HEK293 (cell line): Measurements from ENCODE around the gene ARHGAP10.

Source experiments
- CTCF ChIA-PET: fragments of 350-600 bp; formaldehyde crosslinking; extraction: SDS; loops from one replicate; lab custom pipeline; 2021; ENCODE audit warnings: antibody characterized with exemption; lab: Yijun Ruan, JAX
- POLR2A ChIA-PET: fragments of 300-600 bp; formaldehyde crosslinking; extraction: SDS; loops from one replicate; lab custom pipeline; 2020; ENCODE audit warnings: antibody characterized with exemption, inconsistent platforms; lab: Yijun Ruan, JAX
- H3K27ac ChIP-seq: fragments of 200-500 bp; sonication (Bioruptor generic); 2 replicates; pipeline ENCODE4 v1.5.1; 2014; ENCODE audit warnings: low read depth, low read length, control low read depth, inconsistent platforms; ENCODE audit errors: extremely low read depth
- H3K36me3 ChIP-seq, 2 experiments: fragments of 200-500 bp in 1 of 2; sonication (Bioruptor generic) in 1 of 2; 1 replicate in 1 of 2; 2 replicates in 1 of 2; pipeline ENCODE4 v1.5.1; 2014 to 2017; ENCODE audit warnings: inconsistent platforms in 2 of 2, low read length in 2 of 2; ENCODE audit not compliant: control insufficient read depth in 2 of 2, insufficient read depth in 1 of 2
- H3K4me1 ChIP-seq: fragments of 200-500 bp; sonication (Bioruptor generic); 2 replicates; pipeline ENCODE4 v1.5.1; 2014; ENCODE audit warnings: mild to moderate bottlenecking, low read length, inconsistent platforms; ENCODE audit not compliant: control insufficient read depth, insufficient read depth
- H3K4me3 ChIP-seq: 2 replicates; pipeline ENCODE4 v1.5.1; 2011; ENCODE audit warnings: low read depth, mild to moderate bottlenecking, control low read depth, low read length, moderate library complexity
- H3K9me3 ChIP-seq: fragments of 200-500 bp; sonication (Bioruptor generic); 2 replicates; pipeline ENCODE4 v1.5.1; 2014; ENCODE audit warnings: low read depth, low read length, inconsistent platforms; ENCODE audit not compliant: control insufficient read depth, insufficient read depth
- GLIS2 ChIP-seq: fragments of 450-650 bp; formaldehyde crosslinking; IDR thresholded peaks from 2 replicates; pipeline ENCODE4 v1.5.1; 2016; ENCODE audit warnings: missing biosample characterization, missing genetic modification characterization
- HOXA7 ChIP-seq: sonication (generic); formaldehyde crosslinking; IDR thresholded peaks from 2 replicates; pipeline ENCODE4 v1.8.1; 2022; ENCODE audit warnings: missing genetic modification reagents, borderline replicate concordance
- PRDM1 ChIP-seq: fragments of 450-650 bp; formaldehyde crosslinking; IDR thresholded peaks from 2 replicates; pipeline ENCODE4; 2016; ENCODE audit warnings: missing biosample characterization, missing genetic modification characterization
- SCRT2 ChIP-seq: fragments of 450-650 bp; formaldehyde crosslinking; IDR thresholded peaks from 2 replicates; pipeline ENCODE4 v1.5.1; 2016; ENCODE audit warnings: missing biosample characterization, missing genetic modification characterization
- ZBTB17 ChIP-seq: fragments of 450-650 bp; formaldehyde crosslinking; IDR thresholded peaks from 2 replicates; pipeline ENCODE4 v1.5.1; 2016; ENCODE audit warnings: missing biosample characterization, missing genetic modification characterization
- ZBTB21 ChIP-seq: fragments of 450-650 bp; formaldehyde crosslinking; IDR thresholded peaks from 2 replicates; pipeline ENCODE4 v1.5.1; 2017; ENCODE audit warnings: missing biosample characterization, missing genetic modification characterization
- ZNF121 ChIP-seq: fragments of 450-650 bp; formaldehyde crosslinking; IDR thresholded peaks from 2 replicates; pipeline ENCODE4 v1.5.1; 2016; ENCODE audit warnings: missing biosample characterization, missing genetic modification characterization
- ZNF140 ChIP-seq: fragments of 450-650 bp; formaldehyde crosslinking; IDR thresholded peaks from 2 replicates; pipeline ENCODE4 v1.5.1; 2016; ENCODE audit warnings: missing biosample characterization, missing genetic modification characterization
- ZNF266 ChIP-seq: fragments of 450-650 bp; formaldehyde crosslinking; IDR thresholded peaks from 2 replicates; pipeline ENCODE4 v1.5.1; 2016; ENCODE audit warnings: missing biosample characterization, missing genetic modification characterization, low read depth
- ZNF335 ChIP-seq: fragments of 450-650 bp; formaldehyde crosslinking; conservative IDR thresholded peaks from 2 replicates; pipeline ENCODE4 v1.5.1; 2016; ENCODE audit warnings: missing biosample characterization, missing genetic modification characterization
- ZNF350 ChIP-seq: fragments of 450-650 bp; formaldehyde crosslinking; IDR thresholded peaks from 2 replicates; pipeline ENCODE4 v1.5.0; 2017; ENCODE audit warnings: missing biosample characterization, mild to moderate bottlenecking, missing genetic modification characterization
- ZNF394 ChIP-seq: fragments of 450-650 bp; formaldehyde crosslinking; IDR thresholded peaks from 2 replicates; pipeline ENCODE4 v1.5.1; 2016; ENCODE audit warnings: missing biosample characterization, missing genetic modification characterization, mild to moderate bottlenecking, moderate library complexity, borderline replicate concordance
- ZNF426 ChIP-seq: fragments of 450-650 bp; formaldehyde crosslinking; IDR thresholded peaks from 2 replicates; pipeline ENCODE4 v1.5.1; 2017; ENCODE audit warnings: missing biosample characterization, missing genetic modification characterization, mild to moderate bottlenecking, inconsistent platforms, moderate library complexity
- ZNF473 ChIP-seq: fragments of 450-650 bp; formaldehyde crosslinking; IDR thresholded peaks from 2 replicates; pipeline ENCODE4 v1.5.1; 2017; ENCODE audit warnings: missing biosample characterization, missing genetic modification characterization
- ZNF558 ChIP-seq: fragments of 450-650 bp; formaldehyde crosslinking; IDR thresholded peaks from 2 replicates; pipeline ENCODE4 v1.5.1; 2016; ENCODE audit warnings: missing biosample characterization, missing genetic modification characterization
- ZNF623 ChIP-seq: fragments of 450-650 bp; formaldehyde crosslinking; IDR thresholded peaks from 2 replicates; pipeline ENCODE4 v1.5.1; 2016; ENCODE audit warnings: missing biosample characterization, missing genetic modification characterization
- ZNF654 ChIP-seq: fragments of 450-650 bp; formaldehyde crosslinking; IDR thresholded peaks from 2 replicates; pipeline ENCODE4 v1.5.1; 2016; ENCODE audit warnings: low read depth, missing biosample characterization, missing genetic modification characterization
- ZNF701 ChIP-seq: fragments of 450-650 bp; formaldehyde crosslinking; IDR thresholded peaks from 2 replicates; pipeline ENCODE4 v1.5.1; 2016; ENCODE audit warnings: missing biosample characterization, missing genetic modification characterization
- ZNF76 ChIP-seq: fragments of 450-650 bp; formaldehyde crosslinking; IDR thresholded peaks from 2 replicates; pipeline ENCODE4; 2016; ENCODE audit warnings: low read depth, missing biosample characterization, missing genetic modification characterization, borderline replicate concordance
- TF ChIP-seq, protein P1 (sequence below): fragments of 450-650 bp; formaldehyde crosslinking; conservative IDR thresholded peaks from 2 replicates; pipeline ENCODE4 v1.5.1; 2016; ENCODE audit warnings: low read depth, missing biosample characterization, missing genetic modification characterization
- TF ChIP-seq, protein P2 (sequence below): fragments of 450-650 bp; formaldehyde crosslinking; IDR thresholded peaks from 2 replicates; pipeline ENCODE4 v1.5.1; 2016; ENCODE audit warnings: missing biosample characterization, missing genetic modification characterization
- TF ChIP-seq, protein P3 (sequence below): fragments of 450-650 bp; formaldehyde crosslinking; conservative IDR thresholded peaks from 2 replicates; pipeline ENCODE4 v1.5.1; 2016; ENCODE audit warnings: low read depth, missing biosample characterization, missing genetic modification characterization

The ARHGAP10 gene

DNA sequence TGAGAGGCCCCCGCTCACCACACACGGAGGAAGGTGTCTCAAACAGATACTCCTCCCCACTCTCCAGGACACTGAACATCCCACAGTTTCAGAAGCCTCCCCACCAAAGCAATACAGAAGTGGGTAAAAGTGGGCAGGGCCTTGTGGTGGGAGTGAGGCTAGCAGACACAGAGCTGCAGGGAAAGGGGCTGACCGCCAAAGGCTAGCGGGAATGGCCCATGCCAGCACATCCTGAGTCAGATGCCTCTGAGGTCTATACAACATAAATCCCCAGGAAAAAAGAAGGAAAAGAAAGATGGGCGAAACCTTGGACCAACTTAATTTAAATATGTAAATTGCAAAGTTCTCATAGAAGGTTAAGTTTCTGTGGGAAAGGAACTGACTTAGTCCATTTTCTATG lies 21.9 kb upstream of the ARHGAP10 start:
- Histone ChIP-seq H3K4me3 (no peak overlapping the region), H3K4me1 (no peaks in the 10 kb centered on the region), H3K27ac (no peak overlapping the region), H3K36me3 (no peaks in the 10 kb centered on the region), H3K9me3 (no peaks in the 10 kb centered on the region)
- ChIA-PET CTCF (interaction anchor here (0.6 to 5.7 kb wide), 6 partner anchors 8 to 156 kb away, joined by 3 to 45 read pairs (median 8); no protein-coding TSS in a partner anchor), POLR2A (no interaction called here)
- no peak for TF ChIP-seq ZNF701 (tag by site-specific recombination)
- TF ChIP-seq ZNF473 (tag by site-specific recombination): no peak
- no peak for TF ChIP-seq ZNF350
- no peak for TF ChIP-seq ZBTB21 (tag by site-specific recombination)
- no peak for TF ChIP-seq GLIS2 (tag by site-specific recombination)
- no peak for TF ChIP-seq PRDM1 (tag by site-specific recombination)
- TF ChIP-seq ZBTB17 (tag by site-specific recombination): no peak
- TF ChIP-seq HOXA7 (CRISPR knock-in tag): no peak

DNA sequence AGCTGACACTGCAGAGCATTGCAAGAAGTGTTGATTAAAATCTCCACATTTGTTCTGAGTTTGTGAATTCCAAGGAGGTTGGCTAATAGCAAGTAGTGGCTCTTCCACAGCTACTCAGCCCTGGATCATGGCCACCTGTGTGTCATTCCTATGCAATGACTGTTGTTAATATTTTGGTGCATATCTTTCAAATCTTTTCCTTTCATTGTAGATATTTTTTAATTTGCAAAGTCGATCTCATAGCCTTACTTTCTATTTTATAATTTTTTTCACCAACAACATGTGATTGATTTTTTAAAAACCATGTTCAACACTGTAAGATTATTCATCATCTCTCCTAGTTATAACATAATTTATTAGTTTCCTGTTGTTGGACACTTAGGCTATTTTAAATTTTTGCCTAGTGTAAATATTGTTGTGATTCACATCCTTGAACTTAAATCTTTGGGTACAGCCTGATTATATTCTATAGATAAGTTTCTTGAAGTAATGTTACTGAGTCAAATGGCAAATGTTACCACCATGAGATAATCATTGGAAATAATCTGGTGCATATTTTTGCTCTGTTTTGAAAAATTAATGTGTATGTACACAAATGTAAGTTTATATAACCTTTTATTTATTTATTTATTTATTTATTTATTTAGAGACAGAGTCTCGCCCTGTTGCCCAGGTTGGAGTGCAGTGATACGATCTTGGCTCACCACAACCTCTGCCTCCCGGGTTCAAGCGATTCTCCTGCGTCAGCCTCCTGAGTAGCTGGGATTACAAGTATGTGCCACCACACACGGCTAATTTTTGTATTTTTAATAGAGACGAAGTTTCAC lies 17.1 kb upstream of the ARHGAP10 start:
- Histone ChIP-seq H3K36me3 (no peaks in the 10 kb centered on the region), H3K9me3 (no peaks in the 10 kb centered on the region), H3K4me3 (no peak overlapping the region), H3K4me1 (no peaks in the 10 kb centered on the region), H3K27ac (no peak overlapping the region)
- POLR2A ChIA-PET: no interaction called here
- CTCF ChIA-PET: no interaction called here
- TF ChIP-seq, protein P1, sequence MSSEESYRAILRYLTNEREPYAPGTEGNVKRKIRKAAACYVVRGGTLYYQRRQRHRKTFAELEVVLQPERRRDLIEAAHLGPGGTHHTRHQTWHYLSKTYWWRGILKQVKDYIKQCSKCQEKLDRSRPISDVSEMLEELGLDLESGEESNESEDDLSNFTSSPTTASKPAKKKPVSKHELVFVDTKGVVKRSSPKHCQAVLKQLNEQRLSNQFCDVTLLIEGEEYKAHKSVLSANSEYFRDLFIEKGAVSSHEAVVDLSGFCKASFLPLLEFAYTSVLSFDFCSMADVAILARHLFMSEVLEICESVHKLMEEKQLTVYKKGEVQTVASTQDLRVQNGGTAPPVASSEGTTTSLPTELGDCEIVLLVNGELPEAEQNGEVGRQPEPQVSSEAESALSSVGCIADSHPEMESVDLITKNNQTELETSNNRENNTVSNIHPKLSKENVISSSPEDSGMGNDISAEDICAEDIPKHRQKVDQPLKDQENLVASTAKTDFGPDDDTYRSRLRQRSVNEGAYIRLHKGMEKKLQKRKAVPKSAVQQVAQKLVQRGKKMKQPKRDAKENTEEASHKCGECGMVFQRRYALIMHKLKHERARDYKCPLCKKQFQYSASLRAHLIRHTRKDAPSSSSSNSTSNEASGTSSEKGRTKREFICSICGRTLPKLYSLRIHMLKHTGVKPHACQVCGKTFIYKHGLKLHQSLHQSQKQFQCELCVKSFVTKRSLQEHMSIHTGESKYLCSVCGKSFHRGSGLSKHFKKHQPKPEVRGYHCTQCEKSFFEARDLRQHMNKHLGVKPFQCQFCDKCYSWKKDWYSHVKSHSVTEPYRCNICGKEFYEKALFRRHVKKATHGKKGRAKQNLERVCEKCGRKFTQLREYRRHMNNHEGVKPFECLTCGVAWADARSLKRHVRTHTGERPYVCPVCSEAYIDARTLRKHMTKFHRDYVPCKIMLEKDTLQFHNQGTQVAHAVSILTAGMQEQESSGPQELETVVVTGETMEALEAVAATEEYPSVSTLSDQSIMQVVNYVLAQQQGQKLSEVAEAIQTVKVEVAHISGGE (tag by site-specific recombination): 0 out of 2 replicates have a peak, but pooled peaks have one; percentile 42
- TF ChIP-seq ZNF623: peak; percentile 29; the same call in 1 of the 2 replicates
- 0 out of 2 replicates have a peak, but pooled peaks have one; percentile 9 for TF ChIP-seq SCRT2
- TF ChIP-seq ZNF426 (tag by site-specific recombination): peak; percentile 61
- TF ChIP-seq ZNF140: peak; percentile 63; the same call in 1 of the 2 replicates
- peak; percentile 12; the same call in 1 of the 2 replicates for TF ChIP-seq ZNF654 (tag by site-specific recombination)
- no peak for TF ChIP-seq ZNF76 (tag by site-specific recombination)
- TF ChIP-seq ZNF121 (tag by site-specific recombination): no peak
- 0 out of 2 replicates have a peak, but pooled peaks have one; percentile 29 for TF ChIP-seq ZNF558
- TF ChIP-seq ZNF266 (tag by site-specific recombination): 0 out of 2 replicates have a peak, but pooled peaks have one; percentile 26
- TF ChIP-seq ZNF394: peak; percentile 76; the same call in 1 of the 2 replicates
- TF ChIP-seq, protein P2, sequence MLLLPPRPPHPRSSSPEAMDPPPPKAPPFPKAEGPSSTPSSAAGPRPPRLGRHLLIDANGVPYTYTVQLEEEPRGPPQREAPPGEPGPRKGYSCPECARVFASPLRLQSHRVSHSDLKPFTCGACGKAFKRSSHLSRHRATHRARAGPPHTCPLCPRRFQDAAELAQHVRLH (tag by site-specific recombination): no peak
- TF ChIP-seq, protein P3, sequence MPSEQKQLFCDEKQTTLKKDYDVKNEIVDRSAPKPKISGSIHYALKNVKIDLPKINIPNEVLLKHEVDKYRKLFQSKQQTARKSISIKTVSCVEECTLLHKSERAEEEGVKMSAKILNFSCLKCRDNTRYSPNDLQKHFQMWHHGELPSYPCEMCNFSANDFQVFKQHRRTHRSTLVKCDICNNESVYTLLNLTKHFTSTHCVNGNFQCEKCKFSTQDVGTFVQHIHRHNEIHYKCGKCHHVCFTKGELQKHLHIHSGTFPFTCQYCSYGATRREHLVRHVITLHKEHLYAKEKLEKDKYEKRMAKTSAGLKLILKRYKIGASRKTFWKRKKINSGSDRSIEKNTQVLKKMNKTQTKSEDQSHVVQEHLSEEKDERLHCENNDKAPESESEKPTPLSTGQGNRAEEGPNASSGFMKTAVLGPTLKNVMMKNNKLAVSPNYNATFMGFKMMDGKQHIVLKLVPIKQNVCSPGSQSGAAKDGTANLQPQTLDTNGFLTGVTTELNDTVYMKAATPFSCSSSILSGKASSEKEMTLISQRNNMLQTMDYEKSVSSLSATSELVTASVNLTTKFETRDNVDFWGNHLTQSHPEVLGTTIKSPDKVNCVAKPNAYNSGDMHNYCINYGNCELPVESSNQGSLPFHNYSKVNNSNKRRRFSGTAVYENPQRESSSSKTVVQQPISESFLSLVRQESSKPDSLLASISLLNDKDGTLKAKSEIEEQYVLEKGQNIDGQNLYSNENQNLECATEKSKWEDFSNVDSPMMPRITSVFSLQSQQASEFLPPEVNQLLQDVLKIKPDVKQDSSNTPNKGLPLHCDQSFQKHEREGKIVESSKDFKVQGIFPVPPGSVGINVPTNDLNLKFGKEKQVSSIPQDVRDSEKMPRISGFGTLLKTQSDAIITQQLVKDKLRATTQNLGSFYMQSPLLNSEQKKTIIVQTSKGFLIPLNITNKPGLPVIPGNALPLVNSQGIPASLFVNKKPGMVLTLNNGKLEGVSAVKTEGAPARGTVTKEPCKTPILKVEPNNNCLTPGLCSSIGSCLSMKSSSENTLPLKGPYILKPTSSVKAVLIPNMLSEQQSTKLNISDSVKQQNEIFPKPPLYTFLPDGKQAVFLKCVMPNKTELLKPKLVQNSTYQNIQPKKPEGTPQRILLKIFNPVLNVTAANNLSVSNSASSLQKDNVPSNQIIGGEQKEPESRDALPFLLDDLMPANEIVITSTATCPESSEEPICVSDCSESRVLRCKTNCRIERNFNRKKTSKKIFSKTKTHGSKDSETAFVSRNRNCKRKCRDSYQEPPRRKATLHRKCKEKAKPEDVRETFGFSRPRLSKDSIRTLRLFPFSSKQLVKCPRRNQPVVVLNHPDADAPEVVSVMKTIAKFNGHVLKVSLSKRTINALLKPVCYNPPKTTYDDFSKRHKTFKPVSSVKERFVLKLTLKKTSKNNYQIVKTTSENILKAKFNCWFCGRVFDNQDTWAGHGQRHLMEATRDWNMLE (tag by site-specific recombination): peak; percentile 60; the same call in 1 of the 2 replicates
- TF ChIP-seq ZNF335 (tag by site-specific recombination): no peak
